GM20431 (cell line): Measurements from ENCODE around the gene RRP1B.

Source experiments
- in situ Hi-C: fragments of 300-500 bp; cut with MseI, MboI; formaldehyde crosslinking; loops from one replicate; pipeline ENCODE4 v1.15.0; 2020; ENCODE audit warnings: low sequenced_read_pairs; ENCODE audit not compliant: unreplicated experiment

The RRP1B gene

DNA sequence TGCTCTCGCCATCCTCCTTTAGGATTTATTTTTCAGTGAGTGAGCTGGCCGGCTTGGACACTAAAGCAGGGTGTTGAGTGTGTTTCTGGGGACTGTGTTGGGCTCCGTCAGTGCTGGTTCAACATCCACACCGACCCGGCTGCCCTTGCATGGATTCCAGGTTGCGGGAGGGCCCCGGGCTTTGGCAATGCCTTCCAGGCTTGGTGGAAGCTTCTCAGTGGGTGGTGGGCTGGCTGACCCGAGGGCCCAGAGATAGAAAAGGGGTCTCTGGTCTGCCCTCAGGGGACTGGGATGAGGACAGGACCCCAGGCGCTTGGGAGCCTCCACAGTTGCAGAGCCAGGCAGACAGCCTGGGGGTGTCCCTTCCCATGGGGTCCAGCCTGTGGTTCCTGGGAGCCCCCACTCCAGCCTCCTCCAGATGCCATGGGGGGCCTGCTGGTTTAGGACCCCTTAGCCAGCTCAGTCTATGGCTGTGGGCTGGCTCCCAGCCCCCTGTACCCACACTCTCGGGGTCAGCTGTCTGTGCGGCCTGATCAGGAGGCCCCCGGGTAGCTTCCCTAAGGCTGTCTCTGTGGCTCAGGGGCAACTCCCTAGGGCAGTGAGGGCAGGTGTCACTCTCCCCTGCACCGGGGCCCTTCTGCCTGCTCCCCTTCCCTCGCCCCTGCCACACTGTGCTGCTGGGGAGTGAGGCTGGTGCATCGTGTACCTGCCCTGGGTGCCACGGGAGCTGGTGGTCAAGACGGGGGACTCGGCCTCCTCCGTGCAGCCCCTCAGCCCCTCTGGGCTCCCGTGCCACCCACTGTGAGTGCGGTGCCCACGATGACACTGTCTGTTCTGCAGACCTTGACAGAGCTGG is 76.1 kb downstream of the RRP1B start:
- in situ Hi-C loops = no loop called here

DNA sequence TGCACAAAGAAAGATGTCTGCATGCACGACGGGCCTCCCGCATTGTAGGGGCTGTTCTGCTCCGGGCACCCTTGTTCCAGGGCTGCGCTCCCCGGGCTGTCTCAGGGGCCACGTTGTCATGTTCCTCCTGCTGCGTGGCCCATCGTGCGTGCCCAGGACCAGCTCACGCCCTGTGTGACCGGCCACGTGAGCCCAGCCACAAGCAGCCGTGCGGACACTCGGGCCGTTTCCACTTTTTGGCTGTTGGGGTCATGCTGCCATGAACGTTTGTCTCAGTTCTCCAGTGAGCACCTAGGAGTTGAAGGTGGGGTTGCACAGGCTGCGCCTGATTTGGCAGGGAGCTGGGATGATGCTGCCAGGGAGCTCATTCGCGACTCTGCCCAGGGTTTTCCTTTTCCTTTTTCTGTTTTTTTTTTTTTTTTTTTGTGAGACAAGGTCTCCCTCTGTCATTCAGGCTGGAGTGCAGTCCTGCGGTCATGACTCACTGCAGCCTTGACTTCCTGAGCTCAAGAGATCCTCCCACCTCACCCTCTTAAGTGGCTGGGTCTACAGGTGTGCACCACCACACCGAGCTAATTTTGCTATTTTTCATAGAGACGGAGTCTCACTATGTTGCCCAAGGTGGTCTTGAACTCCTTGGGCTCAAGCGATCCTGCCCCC is 77.0 kb downstream of the RRP1B start:
- in situ Hi-C loops = no loop called here

DNA sequence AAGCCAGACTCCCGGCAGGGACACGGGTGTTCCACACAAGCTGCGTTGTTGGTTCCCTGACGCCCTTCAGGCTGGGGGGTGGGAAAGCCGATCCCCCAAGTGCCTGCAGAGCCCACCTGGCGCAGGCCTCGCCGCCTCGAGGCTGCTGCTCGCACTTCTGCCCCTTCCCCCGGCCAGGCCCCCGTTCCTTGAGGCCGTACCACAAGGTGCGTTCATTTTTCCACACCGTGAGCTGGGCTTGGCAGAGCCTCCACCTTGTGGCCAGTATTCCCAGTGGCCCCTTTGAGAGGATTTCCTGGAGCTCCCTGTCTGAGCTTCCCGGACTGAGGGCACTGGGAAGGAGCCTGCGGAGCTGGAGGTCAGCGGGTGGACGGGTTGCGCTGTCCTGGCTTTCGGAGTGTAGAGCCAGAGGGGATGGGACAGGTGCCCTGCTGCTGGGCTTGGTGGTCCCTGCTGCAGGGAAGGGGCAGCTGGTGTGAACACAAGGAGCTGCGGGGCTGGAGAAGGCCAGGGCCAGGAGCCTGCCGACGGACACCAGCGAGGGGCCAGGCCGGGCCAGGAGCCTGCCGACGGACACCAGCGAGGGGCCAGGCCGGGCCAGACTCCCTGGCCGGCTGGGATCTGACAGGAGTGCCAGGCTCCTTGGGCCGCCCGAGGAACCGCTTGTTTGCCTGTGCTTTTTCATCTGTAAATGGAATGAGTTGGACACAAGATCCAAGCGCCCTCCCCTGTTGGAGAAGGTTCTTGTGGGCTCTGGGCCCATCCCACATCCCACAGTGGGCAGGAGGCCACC is 78.0 kb downstream of the RRP1B start:
- in situ Hi-C loops = no loop called here

DNA sequence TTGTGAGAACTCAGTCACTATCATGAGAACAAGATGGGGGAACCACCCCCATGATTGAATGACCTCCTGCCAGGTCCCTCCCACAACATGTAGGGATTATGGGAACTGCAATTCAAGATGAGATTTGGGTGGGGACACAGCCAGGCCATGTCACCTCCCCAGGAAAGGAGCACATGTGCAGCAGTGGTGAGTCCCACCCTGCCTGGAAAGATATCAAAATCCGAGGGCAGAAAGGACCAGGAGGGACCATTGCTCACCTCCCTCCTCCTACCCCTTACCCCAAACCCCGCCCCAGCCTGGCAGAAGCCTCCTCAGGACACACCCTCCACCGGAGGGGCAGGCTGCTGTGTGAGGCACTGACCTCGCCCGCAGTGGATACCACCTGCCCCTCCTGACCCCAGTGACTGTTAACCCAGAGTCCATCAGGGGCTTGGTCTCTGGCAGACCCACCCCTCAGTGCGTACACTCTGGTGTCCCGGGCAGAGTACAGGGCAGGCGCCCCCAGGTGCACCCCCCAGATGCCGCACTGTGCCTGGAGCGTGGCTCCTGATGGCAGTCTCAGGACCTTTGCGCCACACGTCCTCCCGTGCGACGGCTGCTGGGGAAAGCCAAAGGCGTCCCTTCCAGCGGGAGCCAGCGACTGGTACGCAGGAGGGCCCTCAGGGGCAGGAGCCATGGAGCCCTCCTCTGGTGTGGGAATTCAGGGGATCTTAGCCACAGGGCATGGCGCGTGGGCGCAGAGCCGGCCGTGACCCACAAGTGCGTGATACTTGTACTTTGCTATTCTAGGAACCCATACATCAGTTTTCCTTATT is 80.5 kb downstream of the RRP1B start:
- in situ Hi-C loops = no loop called here

DNA sequence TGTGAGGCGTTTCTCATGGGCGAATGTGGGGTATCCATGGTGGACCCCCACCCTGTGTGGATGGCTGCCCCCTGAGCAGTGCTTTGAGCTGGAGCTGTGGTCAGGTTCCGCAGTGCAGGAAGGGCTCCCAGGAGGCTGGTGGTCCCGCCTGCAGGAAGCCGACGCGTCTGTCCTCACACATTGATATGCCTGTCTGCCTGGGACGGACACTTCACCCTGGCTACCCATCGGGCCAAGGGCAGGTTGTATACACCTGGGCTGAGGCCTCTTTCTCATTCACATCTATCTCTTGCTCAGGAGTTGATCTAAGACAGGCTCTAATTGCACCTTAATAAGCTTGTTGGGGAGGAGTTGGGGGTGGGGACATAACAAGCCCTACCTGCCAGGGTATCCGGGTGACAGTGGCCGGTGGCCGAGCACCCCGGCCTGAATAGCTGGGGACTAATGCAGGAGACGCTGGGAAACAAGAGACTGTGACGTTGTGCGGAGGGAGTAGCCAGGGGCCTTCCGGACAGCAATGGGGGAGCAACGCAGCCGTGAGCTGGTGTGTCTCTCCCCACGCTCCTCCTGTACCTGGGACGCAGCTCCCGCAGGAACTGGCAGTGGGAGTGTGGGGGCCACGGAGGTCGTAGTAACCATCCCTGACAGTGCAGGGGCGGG is 81.3 kb downstream of the RRP1B start:
- in situ Hi-C loops = no loop called here

DNA sequence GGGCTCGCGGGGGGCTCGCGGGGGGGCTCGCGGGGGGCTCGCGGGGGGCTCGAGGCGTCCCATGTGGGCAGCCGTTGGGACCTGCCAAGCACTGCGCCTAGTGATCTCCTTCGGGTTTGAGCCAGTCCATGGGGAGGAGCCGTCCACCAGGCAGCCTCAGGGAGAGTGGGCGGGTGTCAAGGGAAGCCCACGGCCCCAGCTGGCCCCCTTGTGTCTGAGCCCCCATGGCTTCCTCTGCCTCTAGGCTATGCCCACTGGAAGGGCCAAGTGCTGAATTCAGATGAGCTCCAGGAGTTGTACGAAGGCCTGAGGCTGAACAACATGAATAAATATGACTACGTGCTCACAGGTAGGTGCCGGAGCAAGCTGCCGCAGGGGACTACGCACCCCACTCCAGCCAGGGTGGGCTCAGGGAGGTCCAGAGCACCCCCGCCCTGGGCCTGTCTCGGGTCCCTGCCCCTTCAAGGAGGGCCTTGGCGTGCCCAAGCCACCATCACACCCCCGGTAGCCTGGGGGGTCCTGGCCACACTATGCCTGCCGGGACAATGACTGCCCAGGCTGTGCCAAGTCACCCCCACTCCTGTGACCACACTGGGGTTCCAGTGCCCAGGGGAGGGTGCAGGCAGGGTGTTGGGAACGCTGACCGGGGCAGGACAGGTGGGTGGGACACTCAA is 82.2 kb downstream of the RRP1B start:
- in situ Hi-C loops = no loop called here

DNA sequence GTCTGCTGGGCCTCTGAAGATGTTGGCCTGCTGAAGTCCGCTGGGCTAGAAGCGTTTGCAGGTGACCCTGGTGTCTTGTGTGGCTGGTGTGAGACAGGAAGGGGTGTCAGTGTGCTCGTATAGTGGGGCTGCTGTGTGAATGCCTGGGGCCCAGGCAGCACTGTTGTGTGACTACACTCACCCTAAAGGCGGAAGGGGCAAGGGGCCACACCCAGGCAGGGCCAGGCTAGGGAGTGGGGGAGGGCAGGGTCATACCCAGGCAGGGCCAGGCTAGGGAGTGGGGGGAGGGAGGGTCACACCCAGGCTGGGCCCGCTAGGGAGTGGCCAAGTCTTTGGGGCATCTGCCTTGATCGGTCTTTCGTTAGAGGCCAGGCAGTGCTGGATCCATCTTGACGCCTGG is 84.6 kb downstream of the RRP1B start:
- in situ Hi-C loops = no loop called here

DNA sequence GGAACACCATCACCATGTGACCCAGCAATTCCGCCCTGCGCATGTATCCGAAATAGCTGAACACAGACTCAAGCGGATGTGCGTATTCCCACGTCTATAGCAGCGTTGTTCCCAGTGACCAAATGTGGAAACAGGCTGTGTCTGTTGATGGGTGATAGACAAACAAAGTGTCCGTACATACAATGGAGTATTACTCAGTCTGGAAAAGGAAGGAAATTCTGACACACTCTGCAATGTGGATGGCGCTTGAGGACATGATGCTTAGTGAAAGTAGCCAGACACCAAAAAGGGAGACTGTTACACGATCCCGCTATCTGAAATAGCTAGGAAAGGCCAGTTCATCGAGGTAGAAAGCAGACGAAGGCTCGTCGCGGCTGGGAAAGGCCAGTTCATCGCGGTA is 85.4 kb downstream of the RRP1B start:
- in situ Hi-C loops = no loop called here
